ENCODE results near the gene DIMT1.

DIMT1 gene

GRCh38 chr5:62403411-62404250, at the start of gene DIMT1:
Gene DIMT1, minus strand, starts transcription at chr5:62403905. Its CDS starts 133 bp downstream, at chr5:62403772.
- peak; percentile 88 for DNase-seq

GRCh38 chr5:62450259-62450658, 46.6 kb upstream of the DIMT1 start:
- DNase-seq, result no peak

- DNase-seq, result no peak
These were observed 44.8 kb upstream of the DIMT1 start for GRCh38 chr5:62448528-62448927.

- no peak for DNase-seq
These were observed 28.9 kb upstream of the DIMT1 start for GRCh38 chr5:62432621-62433064.

- no peak for DNase-seq
These were observed 28.3 kb upstream of the DIMT1 start for GRCh38 chr5:62431735-62432620.

- no peak for DNase-seq
These were observed 21.1 kb upstream of the DIMT1 start for GRCh38 chr5:62424763-62425162.

- DNase-seq, result no peak
These were observed 17.7 kb upstream of the DIMT1 start for GRCh38 chr5:62421414-62421813.

- DNase-seq, result no peak
These were observed 15.9 kb upstream of the DIMT1 start for GRCh38 chr5:62419609-62420008.

GRCh38 chr5:62418462-62419076, 14.9 kb upstream of the DIMT1 start:
- DNase-seq, result no peak

- no peak for DNase-seq
These were observed 10.0 kb upstream of the DIMT1 start for GRCh38 chr5:62413711-62414110.

GRCh38 chr5:62412549-62413329, 9.0 kb upstream of the DIMT1 start, which contains the start of gene IPO11:
Gene IPO11, plus strand, starts transcription at chr5:62412763. Its CDS starts 24,517 bp downstream, at chr5:62437280.
- peak; percentile 95 for DNase-seq

GRCh38 chr5:62395210-62395950, 8.3 kb downstream of the DIMT1 start:
- DNase-seq, result no peak

- no peak for DNase-seq
These were observed 16.9 kb downstream of the DIMT1 start for GRCh38 chr5:62386824-62387223.

GRCh38 chr5:62385816-62386400, 17.8 kb downstream of the DIMT1 start:
- no peak for DNase-seq

GRCh38 chr5:62385131-62385530, 18.6 kb downstream of the DIMT1 start:
- no peak for DNase-seq

GRCh38 chr5:62376064-62376463, 27.6 kb downstream of the DIMT1 start:
- no peak for DNase-seq

- DNase-seq, result no peak
These were observed 28.1 kb downstream of the DIMT1 start for GRCh38 chr5:62375627-62376026.

GRCh38 chr5:62374090-62374489, 29.6 kb downstream of the DIMT1 start:
- DNase-seq, result no peak

- no peak for DNase-seq
These were observed 30.3 kb downstream of the DIMT1 start for GRCh38 chr5:62373382-62373781.

GRCh38 chr5:62372600-62372999, 31.1 kb downstream of the DIMT1 start:
- no peak for DNase-seq

GRCh38 chr5:62371409-62371808, 32.3 kb downstream of the DIMT1 start:
- no peak for DNase-seq
